Measurements from ENCODE around the gene RICTOR. TPM values are rescaled to one million over a fixed set of nuclear protein-coding genes. Genes with fewer than 3 reads are reported as not detected.

Gene RICTOR
- total RNA-seq, 1 donor from 2014 or later = 35.0 TPM

DNA sequence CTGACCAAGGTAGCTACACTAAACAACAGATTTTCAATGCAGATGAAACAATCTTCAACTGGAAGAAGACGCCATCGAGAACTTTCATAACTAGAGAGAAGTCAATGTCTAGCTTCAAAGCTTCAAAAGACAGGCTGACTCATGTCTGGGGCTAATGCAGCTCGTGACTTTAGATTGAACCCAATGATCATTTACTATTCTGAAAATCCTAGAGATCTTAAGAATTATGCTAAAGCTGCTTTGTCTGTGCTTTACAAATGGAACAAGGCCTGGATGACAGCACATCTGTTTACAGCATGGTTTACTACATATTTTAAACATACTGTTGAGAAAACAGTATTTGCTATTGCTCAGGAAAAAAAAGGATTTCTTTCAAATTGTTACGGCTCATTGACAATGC is 54.9 kb downstream of the RICTOR start:
- Histone ChIP-seq H3K4me3 (no peak overlapping the region), H3K9me3 (replicated peaks) (no peaks in the 10 kb centered on the region), H3K27ac (replicated peaks) (peak overlapping the region; percentile 23), H3K27me3 (ENCODE audit: low read depth) (no peaks in the 10 kb centered on the region), H3K4me1 (peaks cover 95% of the 10 kb centered on the region), H3K36me3 (peaks cover 19% of the 10 kb centered on the region)
- no peak for DNase-seq
- TF ChIP-seq, protein P1, sequence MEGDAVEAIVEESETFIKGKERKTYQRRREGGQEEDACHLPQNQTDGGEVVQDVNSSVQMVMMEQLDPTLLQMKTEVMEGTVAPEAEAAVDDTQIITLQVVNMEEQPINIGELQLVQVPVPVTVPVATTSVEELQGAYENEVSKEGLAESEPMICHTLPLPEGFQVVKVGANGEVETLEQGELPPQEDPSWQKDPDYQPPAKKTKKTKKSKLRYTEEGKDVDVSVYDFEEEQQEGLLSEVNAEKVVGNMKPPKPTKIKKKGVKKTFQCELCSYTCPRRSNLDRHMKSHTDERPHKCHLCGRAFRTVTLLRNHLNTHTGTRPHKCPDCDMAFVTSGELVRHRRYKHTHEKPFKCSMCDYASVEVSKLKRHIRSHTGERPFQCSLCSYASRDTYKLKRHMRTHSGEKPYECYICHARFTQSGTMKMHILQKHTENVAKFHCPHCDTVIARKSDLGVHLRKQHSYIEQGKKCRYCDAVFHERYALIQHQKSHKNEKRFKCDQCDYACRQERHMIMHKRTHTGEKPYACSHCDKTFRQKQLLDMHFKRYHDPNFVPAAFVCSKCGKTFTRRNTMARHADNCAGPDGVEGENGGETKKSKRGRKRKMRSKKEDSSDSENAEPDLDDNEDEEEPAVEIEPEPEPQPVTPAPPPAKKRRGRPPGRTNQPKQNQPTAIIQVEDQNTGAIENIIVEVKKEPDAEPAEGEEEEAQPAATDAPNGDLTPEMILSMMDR (IDR thresholded peaks at IDR 0.05; ENCODE audit: borderline replicate concordance) = no peak
- intact Hi-C loops (cut with micrococcal nuclease) = no loop called here

DNA sequence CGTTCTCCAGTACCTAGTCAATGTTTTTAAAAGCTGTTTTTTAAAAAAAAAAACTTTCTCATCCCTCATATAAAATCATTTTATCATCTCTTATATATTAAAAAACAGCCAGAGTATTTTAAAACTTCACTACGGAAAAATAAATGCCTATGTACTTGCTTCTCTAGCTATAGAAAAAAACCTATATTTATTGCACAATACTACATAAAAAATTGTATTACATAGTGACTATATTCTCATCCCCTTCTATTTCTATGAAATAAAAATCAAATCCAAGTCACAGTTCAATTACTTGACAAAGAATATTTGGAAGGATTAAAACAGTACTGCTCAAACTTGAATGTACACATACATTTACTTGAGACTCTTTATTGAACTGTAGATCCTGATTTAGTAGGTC is 56.7 kb downstream of the RICTOR start:
- Histone ChIP-seq H3K4me1 (peaks cover 91% of the 10 kb centered on the region), H3K9me3 (replicated peaks) (peaks cover under 1% of the 10 kb centered on the region), H3K4me3 (no peak overlapping the region), H3K36me3 (peaks cover 22% of the 10 kb centered on the region), H3K27ac (replicated peaks) (peak overlapping the region; percentile 23), H3K27me3 (ENCODE audit: low read depth) (no peaks in the 10 kb centered on the region)
- intact Hi-C loops (cut with micrococcal nuclease) = no loop called here
- DNase-seq = no peak
- TF ChIP-seq, protein P1 (IDR thresholded peaks at IDR 0.05; ENCODE audit: borderline replicate concordance) = no peak

DNA sequence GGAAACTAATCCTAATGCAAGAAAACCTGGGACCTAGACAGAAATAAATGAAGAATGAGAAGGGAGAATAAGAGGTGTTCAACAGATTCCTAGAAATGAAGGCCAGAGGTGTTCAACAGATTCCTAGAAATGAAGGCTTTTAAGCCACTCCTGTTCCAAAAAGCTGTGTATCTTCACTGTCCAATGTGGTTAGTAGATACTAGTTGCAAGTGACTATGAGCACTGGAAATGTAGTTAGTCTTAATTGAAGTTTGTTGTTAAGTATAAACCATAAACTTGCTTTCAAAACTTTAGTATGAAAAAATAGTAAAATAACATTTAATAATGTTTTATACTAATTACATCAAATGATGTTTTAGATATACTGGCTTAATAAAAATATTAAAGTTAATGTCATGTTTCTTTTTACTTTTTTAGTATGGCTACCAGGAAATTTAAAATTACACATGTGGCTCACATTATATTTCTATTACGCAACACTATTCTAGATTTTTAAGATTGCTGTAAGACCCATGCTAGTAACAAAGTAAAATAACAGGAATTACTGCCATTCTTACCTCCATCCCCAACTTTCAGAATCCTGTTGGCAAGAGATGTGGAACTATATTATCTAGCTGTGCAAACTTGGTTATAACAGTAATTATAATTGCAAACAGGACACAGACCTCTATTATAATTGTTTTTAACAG is 57.5 kb downstream of the RICTOR start:
- H3K4me1 ChIP-seq = peaks cover 83% of the 10 kb centered on the region
- TF ChIP-seq, protein P1 (IDR thresholded peaks at IDR 0.05; ENCODE audit: borderline replicate concordance) = no peak
- peak overlapping the region; percentile 83 for H3K27ac ChIP-seq (replicated peaks)
- no peaks in the 10 kb centered on the region for H3K27me3 ChIP-seq (ENCODE audit: low read depth)
- peaks cover 8% of the 10 kb centered on the region for H3K9me3 ChIP-seq (replicated peaks)
- H3K36me3 ChIP-seq = peaks cover 30% of the 10 kb centered on the region
- intact Hi-C loops (cut with micrococcal nuclease) = no loop called here
- H3K4me3 ChIP-seq = no peak overlapping the region
- no peak for DNase-seq

DNA sequence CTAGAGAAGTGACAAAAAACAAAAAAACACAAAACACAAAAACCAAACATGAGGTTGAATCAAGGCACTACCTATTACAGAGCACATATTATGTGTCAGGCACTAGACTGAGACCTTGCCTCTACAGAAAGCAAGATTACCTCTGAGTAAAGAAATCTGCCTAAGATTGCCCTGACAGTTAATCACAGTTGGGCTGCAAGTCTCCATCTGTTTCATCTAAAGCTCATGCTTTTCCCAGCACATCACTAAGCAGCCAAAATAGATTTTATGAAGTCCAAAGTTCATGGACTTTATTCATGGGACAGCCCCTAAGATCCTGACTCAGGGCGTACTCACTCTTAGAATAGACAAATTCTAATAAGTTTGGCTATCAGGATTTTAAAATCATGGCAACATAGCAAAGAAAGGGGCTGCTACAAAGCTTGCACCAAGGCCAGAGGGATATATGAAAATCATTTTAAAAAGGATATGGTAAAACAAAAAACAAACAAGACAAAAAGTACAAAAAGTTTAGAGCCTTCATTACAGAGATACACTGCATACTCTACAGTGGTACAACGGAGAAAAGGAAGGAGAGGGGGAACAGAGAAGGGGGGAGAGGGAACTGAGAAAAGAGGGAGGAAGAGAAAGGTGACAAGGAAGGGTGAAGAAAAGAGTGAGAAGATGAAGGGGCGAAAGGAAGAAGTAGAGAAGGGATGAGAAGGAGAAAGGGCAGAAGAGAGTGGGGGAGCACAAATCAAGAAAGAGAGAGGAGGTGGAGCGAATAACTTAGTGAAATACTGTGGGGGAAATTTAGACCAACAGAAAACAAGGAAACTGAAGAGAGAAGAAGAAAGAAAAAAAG is 58.2 kb downstream of the RICTOR start:
- H3K27ac ChIP-seq (replicated peaks) = peak overlapping the region; percentile 83
- intact Hi-C loops (cut with micrococcal nuclease) = no loop called here
- peaks cover 75% of the 10 kb centered on the region for H3K4me1 ChIP-seq
- H3K4me3 ChIP-seq = no peak overlapping the region
- H3K27me3 ChIP-seq (ENCODE audit: low read depth) = no peaks in the 10 kb centered on the region
- peaks cover 38% of the 10 kb centered on the region for H3K36me3 ChIP-seq
- TF ChIP-seq, protein P1 (IDR thresholded peaks at IDR 0.05; ENCODE audit: borderline replicate concordance) = no peak
- no peak for DNase-seq
- peaks cover 16% of the 10 kb centered on the region for H3K9me3 ChIP-seq (replicated peaks)

DNA sequence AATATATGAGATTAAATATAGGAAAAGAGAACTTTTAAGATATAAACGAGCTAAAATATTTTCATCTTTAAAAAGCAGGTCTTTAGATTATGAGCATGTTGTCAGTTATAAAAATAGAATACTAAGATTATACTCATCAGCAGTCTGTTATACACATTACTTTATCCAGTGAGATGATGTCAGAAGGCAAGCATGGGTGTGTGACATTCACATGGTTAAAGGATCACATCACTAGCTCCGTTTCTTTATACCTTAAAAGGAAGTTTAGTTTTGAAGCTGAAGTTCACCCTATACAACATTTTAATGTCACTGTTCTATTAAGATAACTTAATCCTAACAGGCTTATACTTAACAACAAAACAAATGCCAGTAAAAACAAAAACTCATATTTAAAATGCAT is 59.6 kb downstream of the RICTOR start:
- Histone ChIP-seq H3K9me3 (replicated peaks) (peaks cover 20% of the 10 kb centered on the region), H3K4me3 (no peak overlapping the region), H3K36me3 (peaks cover 32% of the 10 kb centered on the region), H3K4me1 (peaks cover 62% of the 10 kb centered on the region), H3K27me3 (ENCODE audit: low read depth) (no peaks in the 10 kb centered on the region), H3K27ac (replicated peaks) (peak overlapping the region; percentile 83)
- DNase-seq = no peak
- TF ChIP-seq, protein P1 (IDR thresholded peaks at IDR 0.05; ENCODE audit: borderline replicate concordance) = no peak
- intact Hi-C loops (cut with micrococcal nuclease) = loop anchor here (5.0 kb wide), 1 partner anchor 63 kb away; no protein-coding TSS in a partner anchor

All from left ventricle myocardium inferior (tissue), 1 donor.